HG03575 (cell line): ENCODE data around the gene ABLIM2.

Source experiments
- ATAC-seq: cut with Tn5 transposase; IDR thresholded peaks from one replicate; pipeline ENCODE4 v1.9.1; 2021; ENCODE audit not compliant: unreplicated experiment, insufficient number of reproducible peaks, low FRiP score; ENCODE audit errors: extremely low read depth

The ABLIM2 gene

DNA sequence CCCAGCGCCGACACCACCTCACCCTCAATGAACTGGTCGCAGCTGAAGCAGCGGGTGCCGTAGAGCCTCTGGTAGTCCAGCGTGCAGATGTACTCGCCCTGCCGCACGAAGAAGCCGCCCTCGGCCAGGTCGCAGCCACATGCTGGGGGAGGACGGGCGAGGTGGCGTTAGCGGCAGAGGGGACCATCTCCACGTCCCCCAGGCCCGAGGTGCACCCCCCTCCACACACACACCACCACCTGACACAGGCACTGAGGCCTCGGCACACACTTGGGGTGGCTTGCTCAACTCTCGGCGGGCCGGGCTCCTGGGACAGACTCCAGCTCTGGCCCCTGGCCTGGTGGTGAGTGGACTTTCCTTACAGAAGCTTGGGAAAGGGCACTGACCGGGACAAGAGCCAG is 61.5 kb downstream of the ABLIM2 start:
- ATAC-seq: no peak

DNA sequence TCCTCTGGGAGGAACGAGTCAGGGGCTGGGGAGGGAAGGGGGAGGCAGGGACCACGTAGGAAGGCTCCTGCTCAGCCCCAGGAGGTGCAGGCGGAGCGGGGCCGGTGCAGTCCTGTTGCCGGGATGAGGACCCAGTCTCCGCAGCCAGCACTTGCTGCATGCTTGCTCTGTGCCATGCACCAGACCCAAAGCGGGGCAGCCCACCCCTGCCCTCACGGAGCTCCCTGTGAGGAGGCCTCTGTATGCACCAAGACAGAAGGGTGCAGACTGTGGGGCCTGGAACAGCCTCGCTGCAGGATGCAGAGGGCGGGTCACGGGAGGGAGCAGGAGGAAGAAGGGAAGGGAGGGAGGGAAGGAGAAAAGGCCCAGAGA is 61.9 kb downstream of the ABLIM2 start:
- ATAC-seq: no peak

DNA sequence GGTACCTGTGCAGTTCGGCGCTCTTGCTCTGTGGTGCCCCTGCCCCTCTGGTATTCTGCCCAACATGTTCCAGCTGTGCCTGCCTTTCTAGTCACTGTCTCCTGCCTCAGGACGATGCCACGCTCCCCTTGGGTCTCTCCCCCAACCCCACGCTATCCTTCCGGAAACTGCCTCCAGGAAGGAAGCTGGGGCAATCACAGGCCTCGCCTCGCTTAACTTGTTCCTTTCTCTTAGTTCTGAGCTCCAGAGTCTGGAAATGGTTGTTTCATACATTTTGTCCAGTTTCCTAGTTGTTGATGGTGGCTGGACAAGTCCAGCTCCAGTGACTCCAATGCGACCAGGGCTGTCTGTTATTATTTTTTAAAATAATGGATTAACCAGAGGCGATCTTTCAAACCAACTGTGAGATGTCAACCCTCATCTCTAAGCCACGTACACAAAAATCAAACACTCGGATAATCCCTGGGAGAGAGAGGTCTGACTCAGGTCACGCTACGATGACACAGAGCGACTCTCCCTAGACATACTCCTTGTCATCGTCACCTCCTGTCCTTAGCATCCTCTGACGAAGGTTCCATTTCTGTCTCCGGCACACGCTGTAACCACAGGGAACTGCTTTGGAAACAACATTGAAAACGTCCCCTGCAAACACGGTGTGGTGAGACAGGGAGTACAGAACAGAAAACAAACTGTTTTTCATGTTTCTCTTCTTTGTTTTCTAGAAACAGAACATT is 62.5 kb downstream of the ABLIM2 start:
- no peak for ATAC-seq

DNA sequence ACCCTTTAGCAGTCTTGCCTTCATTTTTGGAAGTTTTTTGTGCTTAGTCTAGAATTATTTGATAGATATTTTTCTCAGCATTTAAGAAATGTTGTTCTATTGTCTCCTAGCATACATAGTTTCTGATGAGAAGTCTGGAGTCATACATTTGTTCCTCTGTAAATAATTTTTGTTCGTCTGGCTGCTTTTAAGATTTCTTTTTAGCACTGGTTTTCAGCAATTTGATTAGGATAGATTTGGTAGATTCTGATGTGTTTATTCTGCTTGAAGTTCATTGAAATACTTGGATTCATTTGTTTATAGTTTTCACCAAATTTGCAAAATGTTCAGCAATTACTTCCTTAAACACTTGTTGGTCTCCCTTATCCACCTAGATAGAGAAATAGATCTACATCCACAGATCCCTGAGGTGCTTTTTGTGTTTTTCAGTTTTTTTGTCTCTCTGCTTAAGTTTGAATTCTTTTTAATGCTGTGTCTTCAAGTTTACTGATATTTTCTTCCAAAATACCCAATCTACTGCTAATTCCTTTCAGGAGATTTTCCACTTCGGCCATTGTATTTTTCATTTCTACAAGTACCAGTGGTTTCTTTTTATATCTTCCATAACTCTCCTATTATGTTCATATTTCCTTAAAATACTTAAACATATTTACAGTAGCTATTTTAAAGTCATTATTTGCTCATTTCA is 64.9 kb downstream of the ABLIM2 start:
- no peak for ATAC-seq

DNA sequence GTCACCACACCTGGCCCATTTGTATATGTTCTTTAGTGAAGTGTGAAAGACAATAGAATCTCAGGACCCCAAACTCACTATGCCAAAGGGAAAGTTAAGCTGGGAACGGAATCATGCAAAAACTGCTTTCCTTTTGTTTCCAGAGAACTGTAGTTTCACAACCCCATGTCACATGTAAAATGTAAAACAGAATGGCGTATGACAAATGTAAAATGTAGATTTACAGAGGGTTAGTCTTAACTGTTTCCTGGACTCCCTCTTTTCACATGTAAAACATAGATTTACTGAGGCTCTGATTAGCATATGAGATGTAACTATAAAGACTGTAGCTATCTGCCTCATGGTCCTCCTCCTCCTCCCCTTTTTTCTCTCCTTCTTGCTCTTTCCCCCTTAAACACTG is 66.3 kb downstream of the ABLIM2 start:
- no peak for ATAC-seq

DNA sequence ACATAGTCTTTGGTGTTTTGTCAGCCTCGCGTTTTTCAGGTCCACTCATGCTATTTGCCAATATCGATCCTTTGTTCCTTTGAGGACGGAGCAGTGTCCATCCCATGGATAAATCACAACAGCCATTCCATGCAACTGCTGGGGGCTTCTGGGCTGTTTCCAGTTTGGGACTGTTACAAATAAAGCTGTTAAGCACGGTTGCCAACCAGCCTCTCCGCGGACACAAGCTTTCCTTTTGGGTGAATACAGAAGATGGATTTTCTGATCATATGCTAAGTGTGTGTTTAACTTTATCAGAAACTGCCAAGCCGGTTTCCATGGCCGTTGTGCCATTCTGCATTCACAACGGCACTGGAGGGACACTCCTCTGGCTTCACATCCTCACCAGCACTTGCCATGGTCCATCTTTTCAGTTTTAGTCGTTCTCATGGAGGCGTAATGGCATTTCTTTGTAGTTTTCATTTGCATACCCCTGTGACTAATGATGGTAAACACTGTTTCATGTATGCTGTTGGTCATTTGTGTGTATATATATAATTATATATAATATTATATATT is 67.8 kb downstream of the ABLIM2 start:
- no peak for ATAC-seq

DNA sequence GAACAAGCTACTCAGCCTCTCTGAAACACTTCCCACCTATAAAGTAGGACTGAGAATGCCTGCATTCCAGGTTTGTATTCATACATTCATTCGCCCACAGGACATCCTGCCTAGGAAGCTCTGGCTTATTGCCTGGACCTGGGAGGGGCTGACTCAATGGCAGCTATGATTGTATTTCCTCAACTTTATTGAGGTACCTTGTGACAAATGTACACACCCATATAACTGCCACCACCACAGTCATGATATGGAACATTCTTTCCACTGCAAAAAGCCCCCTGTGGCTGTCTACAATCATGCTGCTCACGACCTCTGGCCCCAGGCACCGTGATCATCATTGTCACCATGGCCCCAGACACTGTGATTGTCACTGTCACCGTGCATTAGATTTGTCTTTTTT is 68.3 kb downstream of the ABLIM2 start:
- no peak for ATAC-seq

DNA sequence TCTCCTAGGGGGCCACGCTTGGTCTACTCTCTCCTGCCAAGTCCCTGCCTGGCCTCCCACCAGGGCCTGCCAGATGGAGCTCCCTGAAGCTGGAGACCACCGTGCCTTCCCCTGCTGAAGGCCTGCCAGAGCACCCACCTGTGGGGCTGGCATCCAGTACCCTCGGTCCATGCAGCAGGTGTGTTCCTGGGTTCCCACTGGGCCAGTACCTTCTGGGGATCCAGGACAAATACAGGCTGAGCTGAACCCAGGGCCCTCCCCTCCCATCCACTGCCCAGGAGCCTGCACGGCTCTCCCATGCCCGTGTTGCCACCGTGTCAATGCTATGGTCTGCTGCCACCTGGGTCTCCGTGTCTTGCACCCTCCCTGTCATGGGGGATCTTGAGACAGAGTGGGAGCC is 68.8 kb downstream of the ABLIM2 start:
- no peak for ATAC-seq

DNA sequence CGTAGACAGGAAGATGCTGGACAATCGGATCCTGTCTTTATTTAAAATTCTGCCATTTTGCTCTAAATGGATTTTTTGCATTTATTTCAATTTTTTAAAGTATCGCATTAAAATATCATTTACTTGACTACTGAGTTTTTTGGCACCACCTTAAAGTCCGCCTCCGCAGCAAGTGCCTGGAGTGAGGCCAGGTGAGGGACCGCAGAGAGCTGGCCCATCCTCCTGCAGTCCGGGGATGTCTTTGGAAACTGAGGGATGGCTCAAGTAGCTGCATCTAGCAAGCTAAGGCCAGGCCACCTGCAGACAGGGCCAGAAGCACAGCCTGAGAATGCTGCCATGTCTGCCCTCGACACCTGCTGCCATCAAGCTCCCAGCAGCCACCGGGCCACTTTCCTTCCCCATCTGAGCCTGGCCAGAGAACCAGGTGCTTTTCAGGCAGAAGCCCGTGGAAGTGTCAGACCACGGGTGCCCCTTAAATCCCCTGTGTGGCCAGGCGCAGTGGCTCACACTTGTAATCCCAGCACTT is 69.6 kb downstream of the ABLIM2 start:
- no peak for ATAC-seq

DNA sequence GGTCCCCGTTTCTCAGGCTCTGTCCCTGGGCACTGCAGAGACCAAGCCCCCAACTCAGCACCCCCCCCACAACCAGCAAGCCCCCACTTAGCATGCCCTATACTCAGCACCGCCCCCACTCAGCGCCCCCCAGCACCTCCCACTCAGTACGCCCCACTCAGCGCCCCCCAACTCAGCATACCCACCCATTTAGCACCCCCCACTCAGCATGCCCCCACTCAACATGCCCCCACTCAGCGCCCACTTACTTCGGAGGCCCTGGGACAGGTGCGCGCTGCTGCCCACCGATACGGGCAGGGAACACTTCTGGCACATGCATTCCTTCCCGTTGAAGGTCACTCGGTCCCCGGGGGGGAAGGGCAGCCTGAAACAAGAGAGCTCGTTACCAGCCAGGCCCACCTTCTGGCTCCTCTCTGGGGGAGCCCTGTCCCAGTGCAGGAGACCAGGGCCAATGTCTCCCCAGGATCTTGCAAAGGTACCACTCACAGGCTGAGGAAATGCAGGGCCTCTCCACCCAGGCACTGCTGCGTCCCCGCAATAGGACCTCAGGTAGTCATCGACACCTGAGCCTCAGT is 70.6 kb downstream of the ABLIM2 start:
- ATAC-seq: no peak

DNA sequence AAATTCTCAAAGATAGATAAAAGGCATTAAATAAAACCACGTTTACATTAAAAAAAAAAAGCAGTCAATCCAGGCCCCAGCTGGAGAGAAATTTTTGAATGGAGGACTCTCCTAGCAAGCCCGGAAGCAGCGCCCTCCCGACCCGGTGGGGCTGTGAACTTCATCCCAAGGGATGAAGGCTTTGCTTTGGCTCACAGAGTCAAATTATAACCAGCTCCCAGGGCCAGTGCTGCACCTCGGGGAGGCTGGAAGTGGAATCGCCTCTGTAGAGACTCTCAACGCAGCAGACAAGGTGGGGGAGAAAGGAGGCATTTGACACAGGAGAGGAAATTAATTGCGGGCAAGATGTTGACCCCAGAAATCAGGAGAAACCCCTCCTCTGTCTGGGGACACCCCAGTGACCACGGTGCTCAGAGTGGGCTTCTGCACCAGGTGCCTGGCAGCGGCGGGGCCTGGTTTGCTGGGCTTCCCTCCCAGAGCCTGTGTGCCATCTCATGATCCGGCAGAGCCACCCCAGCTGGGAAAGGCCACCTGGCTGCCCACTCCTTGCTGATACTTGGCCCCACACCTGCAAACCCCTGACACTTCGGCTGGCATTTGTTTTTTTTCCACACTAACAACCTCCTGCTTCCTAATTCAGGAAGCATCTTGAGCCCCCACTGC is 71.7 kb downstream of the ABLIM2 start:
- ATAC-seq: no peak

DNA sequence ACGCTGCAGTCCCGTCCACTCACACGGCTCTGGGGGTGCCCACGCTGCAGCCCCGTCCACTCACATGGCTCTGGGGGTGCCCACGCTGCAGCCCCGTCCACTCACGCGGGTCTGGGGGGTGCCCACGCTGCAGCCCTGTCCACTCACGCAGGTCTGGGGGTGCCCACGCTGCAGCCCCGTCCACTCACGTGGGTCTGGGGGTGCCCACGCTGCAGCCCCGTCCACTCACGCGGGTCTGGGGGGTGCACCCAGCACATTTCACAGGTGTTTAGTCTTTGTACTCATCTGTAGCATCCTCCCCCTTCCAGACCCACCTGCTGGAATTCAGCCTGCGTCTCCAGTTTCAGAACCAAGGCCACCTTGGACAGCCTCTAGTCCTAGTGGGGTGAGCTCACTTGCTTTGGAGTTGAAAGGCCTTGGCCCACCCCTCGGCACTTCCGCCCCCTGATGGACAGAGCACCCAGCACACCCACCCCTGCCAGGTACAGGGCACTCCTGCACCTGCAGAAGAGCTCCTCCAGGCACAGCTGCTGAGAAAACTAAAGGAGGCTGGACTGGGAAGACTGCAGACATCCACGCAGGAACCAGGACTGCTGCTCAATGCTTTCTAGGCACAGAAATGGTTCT is 73.0 kb downstream of the ABLIM2 start:
- no peak for ATAC-seq

DNA sequence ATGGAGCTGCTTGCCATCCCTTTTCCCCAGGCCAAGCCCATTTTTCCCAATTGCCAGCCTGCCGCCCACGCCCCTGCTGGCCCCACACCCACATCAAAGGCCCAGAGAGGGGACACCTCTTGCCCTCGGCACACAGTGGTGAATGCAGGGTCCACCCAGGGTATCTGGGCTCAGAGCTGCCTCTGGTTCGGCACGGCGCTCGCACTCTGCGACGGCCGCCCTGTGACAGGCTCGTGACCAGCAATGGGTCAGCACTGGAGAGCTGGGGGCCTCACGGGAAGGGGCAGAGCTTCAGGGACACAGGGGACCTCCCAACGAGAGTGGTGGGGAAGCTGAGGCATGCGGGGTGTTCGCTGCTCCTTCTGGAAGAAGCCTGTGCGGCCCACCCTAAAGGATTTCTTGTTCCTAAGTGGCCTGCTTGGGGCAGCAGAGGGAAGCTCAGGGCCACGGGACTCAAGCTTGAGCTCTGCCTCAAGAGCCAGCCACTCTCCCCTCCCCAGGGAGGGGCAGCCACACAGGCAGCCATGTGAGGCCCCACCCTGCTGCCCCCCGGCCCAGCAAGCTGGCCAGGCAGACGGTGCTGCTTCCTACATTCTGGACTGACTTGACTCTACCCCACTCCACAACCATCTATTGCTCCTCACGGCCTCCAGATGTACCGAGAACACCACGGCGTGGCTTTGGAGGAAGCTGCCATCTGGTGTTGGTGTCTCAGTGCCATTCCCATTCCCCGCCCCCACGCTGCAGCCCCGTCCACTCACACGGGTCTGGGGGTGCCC is 73.7 kb downstream of the ABLIM2 start:
- no peak for ATAC-seq

DNA sequence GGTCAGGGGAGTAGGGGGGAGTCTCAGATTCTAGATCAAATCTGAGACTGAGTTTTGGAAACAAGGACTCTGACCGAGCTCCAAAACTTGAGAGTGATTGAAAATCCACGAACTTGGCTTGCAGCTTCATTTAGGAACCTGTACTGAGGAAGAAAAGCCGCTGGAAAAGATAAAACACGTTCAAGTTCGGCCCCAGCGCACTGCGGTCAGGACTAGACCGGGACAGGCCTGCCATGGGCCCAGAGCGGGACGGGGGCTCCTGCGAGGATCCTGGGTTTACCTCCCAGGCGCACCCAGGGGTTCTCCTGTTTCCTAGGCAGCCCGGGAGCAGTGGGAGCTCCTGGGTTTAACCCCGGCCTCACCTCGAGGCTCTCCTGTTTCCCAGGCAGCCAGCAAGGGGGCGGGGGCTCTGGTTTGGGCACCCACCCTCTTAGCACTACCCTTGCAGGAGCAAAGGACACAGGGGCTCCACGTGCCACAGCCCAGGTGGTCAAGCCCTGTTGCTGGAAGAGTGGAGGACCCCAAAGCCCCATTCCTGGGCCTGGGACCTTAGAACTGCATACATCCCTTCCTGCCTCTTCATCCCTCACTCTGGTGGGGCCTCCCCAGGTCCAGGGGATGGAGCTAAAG is 74.5 kb downstream of the ABLIM2 start:
- no peak for ATAC-seq

DNA sequence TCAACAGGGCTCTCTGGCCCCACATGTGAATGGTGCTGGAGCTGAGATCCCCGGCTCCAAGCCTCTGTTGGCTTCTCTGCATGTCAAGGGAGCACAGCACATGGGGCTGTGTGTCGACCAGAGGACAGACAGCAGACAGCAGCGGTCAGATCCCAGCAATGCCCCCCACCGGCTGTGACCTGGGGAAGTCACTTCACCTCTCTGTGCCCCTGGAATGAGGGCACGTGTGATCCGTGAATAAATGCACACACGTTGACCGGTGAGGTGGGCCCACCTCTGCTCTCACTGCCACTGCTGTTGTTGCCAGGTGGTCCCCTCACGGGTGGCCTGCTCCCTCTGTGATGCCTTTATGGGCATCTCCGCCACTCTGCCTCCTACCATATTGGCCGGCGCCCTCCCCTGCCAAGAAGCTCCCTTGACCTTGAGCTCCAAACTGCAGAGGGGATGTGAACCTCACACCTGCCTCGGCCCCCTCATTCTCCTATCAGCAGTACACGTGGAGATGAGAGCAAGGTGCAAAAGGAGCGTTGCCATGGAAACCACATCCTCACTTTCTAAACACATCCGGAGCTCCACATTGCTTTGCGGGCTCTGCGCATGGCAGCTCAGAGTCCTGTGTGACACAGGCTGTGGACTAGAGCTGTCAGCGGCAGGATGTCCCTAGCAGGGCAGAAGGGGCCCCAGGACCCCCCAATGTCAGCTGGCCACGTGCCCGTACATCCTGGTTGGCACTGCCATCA is 75.4 kb downstream of the ABLIM2 start:
- ATAC-seq: no peak

DNA sequence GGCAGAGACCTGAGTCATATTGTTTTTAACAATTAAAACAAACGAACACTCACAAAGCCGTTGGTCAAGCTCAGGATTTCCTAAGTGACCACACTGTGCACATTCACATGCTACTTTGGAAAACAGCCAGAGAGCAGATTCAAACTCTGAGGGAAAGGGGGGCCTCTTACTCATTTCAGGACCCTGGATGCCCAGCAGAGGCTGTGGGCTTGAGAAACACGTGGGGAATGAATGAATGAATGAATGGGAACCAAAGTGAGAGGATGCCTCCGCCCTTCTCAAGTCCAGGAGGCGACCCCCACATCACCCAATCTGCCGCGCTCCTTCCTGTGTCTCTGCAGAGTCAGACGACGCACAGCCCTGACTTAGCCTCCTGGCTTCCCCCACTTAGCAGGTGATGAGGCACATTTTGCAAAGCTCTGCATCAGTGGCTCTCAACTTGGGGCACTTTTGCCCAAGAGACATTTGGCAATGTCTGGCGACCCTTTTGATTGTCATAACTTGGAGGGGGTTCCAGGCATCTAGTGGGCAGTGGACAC is 76.0 kb downstream of the ABLIM2 start:
- no peak for ATAC-seq
